LNCAP (cell line): ENCODE results near the gene SFPQ.

Experiments
- TF ChIP-seq, protein P1 (sequence below): fragments of 450-650 bp; IDR thresholded peaks from 2 replicates; pipeline ENCODE4 v1.5.1; 2017; ENCODE audit warnings: mild to moderate bottlenecking

The SFPQ gene

DNA sequence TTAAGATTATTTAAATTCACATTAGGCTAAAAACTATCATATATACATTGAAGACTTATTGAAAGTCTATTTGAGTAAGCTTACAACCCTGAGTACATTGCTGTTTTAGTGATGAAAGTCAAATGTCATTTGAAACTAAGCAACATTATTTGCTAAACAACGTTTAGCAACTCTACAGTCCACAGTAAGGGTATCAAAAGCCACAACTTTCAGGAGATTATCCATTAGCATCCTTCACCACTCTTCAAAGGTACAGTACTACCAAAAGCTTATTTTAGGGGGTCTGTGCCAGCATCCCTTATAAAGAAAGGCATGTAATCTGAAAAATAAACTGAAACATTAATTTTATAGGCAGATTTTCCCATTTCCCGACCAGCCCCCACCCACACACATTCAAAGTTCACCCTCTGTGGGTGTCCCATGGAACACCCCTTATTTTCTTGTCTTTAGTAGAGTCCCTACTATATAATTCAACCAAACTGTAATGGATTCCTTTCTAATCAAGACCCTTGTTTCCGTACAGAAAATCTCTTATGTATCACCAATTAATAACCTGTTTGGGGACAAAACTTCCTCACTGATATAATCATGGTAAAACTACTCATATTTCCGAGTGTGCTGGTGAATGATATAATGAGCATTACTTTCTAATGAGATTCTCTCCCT, 11.0 kb downstream of the SFPQ start:
- TF ChIP-seq, protein P1, sequence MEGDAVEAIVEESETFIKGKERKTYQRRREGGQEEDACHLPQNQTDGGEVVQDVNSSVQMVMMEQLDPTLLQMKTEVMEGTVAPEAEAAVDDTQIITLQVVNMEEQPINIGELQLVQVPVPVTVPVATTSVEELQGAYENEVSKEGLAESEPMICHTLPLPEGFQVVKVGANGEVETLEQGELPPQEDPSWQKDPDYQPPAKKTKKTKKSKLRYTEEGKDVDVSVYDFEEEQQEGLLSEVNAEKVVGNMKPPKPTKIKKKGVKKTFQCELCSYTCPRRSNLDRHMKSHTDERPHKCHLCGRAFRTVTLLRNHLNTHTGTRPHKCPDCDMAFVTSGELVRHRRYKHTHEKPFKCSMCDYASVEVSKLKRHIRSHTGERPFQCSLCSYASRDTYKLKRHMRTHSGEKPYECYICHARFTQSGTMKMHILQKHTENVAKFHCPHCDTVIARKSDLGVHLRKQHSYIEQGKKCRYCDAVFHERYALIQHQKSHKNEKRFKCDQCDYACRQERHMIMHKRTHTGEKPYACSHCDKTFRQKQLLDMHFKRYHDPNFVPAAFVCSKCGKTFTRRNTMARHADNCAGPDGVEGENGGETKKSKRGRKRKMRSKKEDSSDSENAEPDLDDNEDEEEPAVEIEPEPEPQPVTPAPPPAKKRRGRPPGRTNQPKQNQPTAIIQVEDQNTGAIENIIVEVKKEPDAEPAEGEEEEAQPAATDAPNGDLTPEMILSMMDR, result no peak

DNA sequence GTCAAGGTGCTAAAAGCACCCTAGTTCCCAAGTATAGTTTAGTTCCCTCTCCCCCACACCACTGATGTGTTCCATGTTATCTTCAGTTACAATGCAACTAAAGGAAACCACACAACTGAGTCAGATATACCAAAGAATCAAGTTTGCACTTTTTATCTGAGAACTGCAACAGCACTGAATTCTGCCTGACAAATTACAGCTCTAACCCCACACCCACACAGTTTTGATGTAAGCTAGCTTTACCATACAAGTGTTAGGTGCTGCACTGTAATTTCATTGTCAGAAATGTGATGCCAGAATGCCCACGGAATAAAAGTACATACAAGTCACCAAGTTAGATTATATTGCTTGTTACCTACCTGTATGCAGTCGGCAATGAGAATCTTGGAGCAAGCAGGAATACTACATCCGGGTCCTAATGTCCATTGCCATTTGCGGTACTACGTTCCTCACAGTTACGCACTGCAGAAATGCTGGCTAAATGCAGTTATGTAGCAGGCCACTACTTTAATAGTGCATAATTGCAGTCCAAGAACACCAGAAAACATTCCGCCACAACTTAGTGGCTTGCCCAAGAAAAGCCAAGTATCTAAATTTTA, 12.1 kb downstream of the SFPQ start:
- TF ChIP-seq, protein P1, result no peak

GRCh38 chr1:35179908-35180307, 13.0 kb downstream of the SFPQ start:
- TF ChIP-seq, protein P1, result no peak

GRCh38 chr1:35178874-35179380, 14.0 kb downstream of the SFPQ start:
- TF ChIP-seq, protein P1, result no peak

DNA sequence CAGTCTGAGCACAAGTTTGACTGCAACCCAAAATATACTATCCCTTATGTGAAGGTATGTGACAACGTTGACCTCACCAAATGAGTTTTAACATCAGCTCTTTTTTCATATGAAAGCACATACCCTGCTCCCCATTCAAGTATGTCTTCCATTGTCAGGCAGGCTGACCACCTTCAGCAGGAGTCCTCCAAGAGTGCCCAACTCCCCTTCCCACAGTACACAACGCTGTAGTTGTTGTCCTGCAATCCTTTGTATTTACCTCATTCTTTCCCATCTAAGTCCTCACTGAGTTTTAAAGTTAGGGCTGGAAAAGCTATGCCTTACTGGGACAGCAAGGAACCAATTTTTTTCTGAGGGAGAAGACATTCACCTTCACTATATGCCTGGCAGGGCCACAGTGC, 14.7 kb downstream of the SFPQ start:
- TF ChIP-seq, protein P1, result no peak

DNA sequence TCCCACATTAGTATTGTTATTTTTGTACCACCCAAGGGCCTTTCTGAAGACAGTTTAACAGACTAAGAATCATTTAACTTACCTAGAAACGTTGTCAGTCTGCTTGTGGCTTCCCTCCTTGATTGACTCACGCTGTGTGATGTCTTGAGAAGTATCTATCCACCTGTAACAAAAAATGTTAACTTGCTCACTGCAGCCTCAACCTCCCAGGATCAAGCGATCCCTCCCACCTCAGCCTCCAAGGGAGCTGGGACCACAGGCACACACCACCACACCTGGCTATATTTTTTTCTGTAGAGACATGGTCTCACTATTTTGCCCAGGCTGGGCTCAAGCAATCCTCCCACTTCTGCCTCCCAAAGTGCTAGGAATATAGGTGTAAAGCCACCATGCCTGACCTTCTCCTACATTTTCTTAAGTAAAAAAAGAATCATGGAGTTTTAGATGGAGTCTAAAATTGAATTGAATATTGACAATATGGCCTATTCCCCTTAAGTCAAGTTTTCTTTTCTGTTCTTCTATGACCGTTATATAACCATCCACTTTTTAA, 15.6 kb downstream of the SFPQ start:
- TF ChIP-seq, protein P1, result no peak

- TF ChIP-seq, protein P1, result no peak
Observed at GRCh38 chr1:35175602-35176001, 17.3 kb downstream of the SFPQ start.
